ENCODE measurements around the gene SRSF4.

Gene SRSF4

GRCh38 chr1:29186252-29186651, 4.6 kb upstream of the SRSF4 start:
- Mint-ChIP-seq H3K27ac (no peak overlapping the region), H3K9me3 (no peaks in the 10 kb centered on the region), H3K4me3 (no peak overlapping the region), H3K4me1 (peaks cover 8% of the 10 kb centered on the region), H3K36me3 (peaks cover 6% of the 10 kb centered on the region)
- ATAC-seq, result no peak
- no peak for DNase-seq (ENCODE audit: low spot score in 2 of 2)

- H3K4me3 Mint-ChIP-seq, result peak overlapping the region; percentile 85
- H3K4me1 Mint-ChIP-seq, result peaks cover 27% of the 10 kb centered on the region
- H3K36me3 Mint-ChIP-seq, result peaks cover 34% of the 10 kb centered on the region
- DNase-seq (ENCODE audit: low spot score in 2 of 2) (no peak), ATAC-seq (no peak)
- peak overlapping the region; percentile 98 for H3K27ac Mint-ChIP-seq
- H3K9me3 Mint-ChIP-seq, result no peaks in the 10 kb centered on the region
These were observed 1.6 kb upstream of the SRSF4 start for GRCh38 chr1:29183287-29183686.

GRCh38 chr1:29180497-29181412, 945 bp downstream of the SRSF4 start:
- peaks cover 59% of the 10 kb centered on the region for H3K36me3 Mint-ChIP-seq

GRCh38 chr1:29179641-29180184, 2.0 kb downstream of the SRSF4 start:
- Mint-ChIP-seq H3K4me1 (peaks cover 44% of the 10 kb centered on the region), H3K4me3 (peak overlapping the region; percentile 85), H3K27ac (peak overlapping the region; percentile 98), H3K36me3 (peaks cover 69% of the 10 kb centered on the region), H3K9me3 (no peaks in the 10 kb centered on the region)
- DNase-seq (ENCODE audit: low spot score in 2 of 2) (no peak), ATAC-seq (no peak)

More at GRCh38 chr1:29180497-29181412, 945 bp downstream of the SRSF4 start:
- DNase-seq (ENCODE audit: low spot score in 2 of 2) (peak in 1 of 2 donors; percentile 6), ATAC-seq (no peak)
- peaks cover 44% of the 10 kb centered on the region for H3K4me1 Mint-ChIP-seq
- H3K4me3 Mint-ChIP-seq, result peak overlapping the region; percentile 85
- H3K27ac Mint-ChIP-seq, result peak overlapping the region; percentile 98
- H3K9me3 Mint-ChIP-seq, result no peaks in the 10 kb centered on the region

- ATAC-seq, result no peak
- Mint-ChIP-seq H3K4me3 (peak overlapping the region; percentile 85), H3K27ac (peak overlapping the region; percentile 54), H3K4me1 (peaks cover 50% of the 10 kb centered on the region), H3K36me3 (peaks cover 95% of the 10 kb centered on the region), H3K9me3 (no peaks in the 10 kb centered on the region)
- no peak for DNase-seq (ENCODE audit: low spot score in 2 of 2)
These were observed 4.5 kb downstream of the SRSF4 start for GRCh38 chr1:29177022-29177705.

- DNase-seq (ENCODE audit: low spot score in 2 of 2) (no peak), ATAC-seq (no peak)
- no peaks in the 10 kb centered on the region for H3K9me3 Mint-ChIP-seq
- H3K4me1 Mint-ChIP-seq, result peaks cover 53% of the 10 kb centered on the region
- no peak overlapping the region for H3K4me3 Mint-ChIP-seq
- peak overlapping the region; percentile 54 for H3K27ac Mint-ChIP-seq
- H3K36me3 Mint-ChIP-seq, result peaks cover 98% of the 10 kb centered on the region
These were observed 5.1 kb downstream of the SRSF4 start for GRCh38 chr1:29176576-29176975.

GRCh38 chr1:29172415-29172939, 9.2 kb downstream of the SRSF4 start:
- Mint-ChIP-seq H3K4me3 (no peak overlapping the region), H3K27ac (no peak overlapping the region), H3K36me3 (peaks cover 100% of the 10 kb centered on the region), H3K9me3 (no peaks in the 10 kb centered on the region), H3K4me1 (peaks cover 55% of the 10 kb centered on the region)
- no peak for ATAC-seq
- no peak for DNase-seq (ENCODE audit: low spot score in 2 of 2)

- Mint-ChIP-seq H3K36me3 (peaks cover 100% of the 10 kb centered on the region), H3K27ac (peak overlapping the region; percentile 74), H3K4me1 (peaks cover 58% of the 10 kb centered on the region), H3K4me3 (no peak overlapping the region), H3K9me3 (no peaks in the 10 kb centered on the region)
- ATAC-seq, result no peak
- DNase-seq (ENCODE audit: low spot score in 2 of 2), result no peak
These were observed 10.2 kb downstream of the SRSF4 start for GRCh38 chr1:29171521-29171920.

- H3K4me3 Mint-ChIP-seq, result peak overlapping the region; percentile 11
- peaks cover 59% of the 10 kb centered on the region for H3K4me1 Mint-ChIP-seq
- no peaks in the 10 kb centered on the region for H3K9me3 Mint-ChIP-seq
- no peak for DNase-seq (ENCODE audit: low spot score in 2 of 2)
- peak overlapping the region; percentile 74 for H3K27ac Mint-ChIP-seq
- no peak for ATAC-seq
- peaks cover 100% of the 10 kb centered on the region for H3K36me3 Mint-ChIP-seq
These were observed 10.6 kb downstream of the SRSF4 start for GRCh38 chr1:29171089-29171488.

- ATAC-seq, result no peak
- no peak for DNase-seq (ENCODE audit: low spot score in 2 of 2)
- Mint-ChIP-seq H3K4me1 (peaks cover 68% of the 10 kb centered on the region), H3K9me3 (no peaks in the 10 kb centered on the region), H3K27ac (peak overlapping the region; percentile 74), H3K4me3 (no peak overlapping the region), H3K36me3 (peaks cover 100% of the 10 kb centered on the region)
These were observed 11.7 kb downstream of the SRSF4 start for GRCh38 chr1:29169976-29170375.

- H3K4me3 Mint-ChIP-seq, result no peak overlapping the region
- peaks cover 100% of the 10 kb centered on the region for H3K36me3 Mint-ChIP-seq
These were observed 13.8 kb downstream of the SRSF4 start for GRCh38 chr1:29167904-29168303.

GRCh38 chr1:29166291-29166878, 15.3 kb downstream of the SRSF4 start:
- DNase-seq (ENCODE audit: low spot score in 2 of 2) (no peak), ATAC-seq (no peak)
- H3K9me3 Mint-ChIP-seq, result no peaks in the 10 kb centered on the region
- H3K4me3 Mint-ChIP-seq, result no peak overlapping the region
- H3K27ac Mint-ChIP-seq, result no peak overlapping the region
- H3K4me1 Mint-ChIP-seq, result peaks cover 67% of the 10 kb centered on the region
- H3K36me3 Mint-ChIP-seq, result peaks cover 100% of the 10 kb centered on the region

More at GRCh38 chr1:29167904-29168303, 13.8 kb downstream of the SRSF4 start:
- DNase-seq (ENCODE audit: low spot score in 2 of 2), result no peak
- Mint-ChIP-seq H3K9me3 (no peaks in the 10 kb centered on the region), H3K4me1 (peaks cover 73% of the 10 kb centered on the region), H3K27ac (no peak overlapping the region)
- no peak for ATAC-seq

GRCh38 chr1:29164588-29164987, 17.1 kb downstream of the SRSF4 start:
- H3K9me3 Mint-ChIP-seq, result no peaks in the 10 kb centered on the region
- peak overlapping the region; percentile 56 for H3K27ac Mint-ChIP-seq
- H3K4me3 Mint-ChIP-seq, result no peak overlapping the region
- H3K4me1 Mint-ChIP-seq, result peaks cover 52% of the 10 kb centered on the region
- H3K36me3 Mint-ChIP-seq, result peaks cover 100% of the 10 kb centered on the region
- DNase-seq (ENCODE audit: low spot score in 2 of 2) (no peak), ATAC-seq (no peak)

- Mint-ChIP-seq H3K27ac (no peak overlapping the region), H3K9me3 (no peaks in the 10 kb centered on the region), H3K4me1 (peaks cover 45% of the 10 kb centered on the region), H3K36me3 (peaks cover 100% of the 10 kb centered on the region), H3K4me3 (no peak overlapping the region)
- no peak for ATAC-seq
- no peak for DNase-seq (ENCODE audit: low spot score in 2 of 2)
These were observed 19.1 kb downstream of the SRSF4 start for GRCh38 chr1:29162476-29163138.

Measured in stimulated activated effector memory CD8-positive, alpha-beta T cell treated with anti-CD3 and anti-CD28 coated beads, Interleukin-12 subunit alpha, Interleukin-12 subunit beta, amount 100 ng/mL, for 72 hours (primary cell).